GF-D8 (cell line): ENCODE results near the gene CD3E.
"Not testable (repeated sequence)": the region's sequence is repeated elsewhere in the genome, so short reads cannot be mapped to it uniquely, and the experiment has no call there.

ENCODE experiments used
- DNase-seq: peaks from one replicate; lab custom pipeline; 2025; lab: John Stamatoyannopoulos, UW

Gene CD3E

DNA sequence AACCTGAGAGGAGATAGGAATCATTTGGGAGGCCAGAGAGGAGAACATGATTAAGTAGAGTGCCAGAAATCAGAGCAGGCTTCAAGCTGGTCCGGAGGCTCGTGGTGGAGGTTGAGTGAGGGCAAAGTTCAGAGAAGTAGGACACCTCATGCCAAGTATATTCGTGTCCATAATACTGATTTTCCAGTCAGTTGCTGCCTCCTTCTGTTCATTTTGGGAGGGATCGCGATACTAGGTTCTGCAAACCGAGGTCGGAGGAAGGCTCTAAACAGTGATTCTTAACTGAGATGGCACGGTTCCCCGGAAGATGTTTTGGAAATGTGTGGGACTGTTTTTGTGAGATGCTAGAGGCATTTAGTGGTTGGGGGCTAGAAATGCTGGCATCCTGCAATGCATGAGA lies 13.6 kb upstream of the CD3E start:
- peak; percentile 72 for DNase-seq

- DNase-seq: no peak
These were observed 12.9 kb upstream of the CD3E start for GRCh38 chr11:118291477-118292135.

- DNase-seq: no peak
These were observed 10.5 kb upstream of the CD3E start for GRCh38 chr11:118294053-118294452.

GRCh38 chr11:118295199-118295598 lies 9.3 kb upstream of the CD3E start:
- DNase-seq: no peak

- DNase-seq: peak; percentile 59
These were observed 8.6 kb upstream of the CD3E start for GRCh38 chr11:118295815-118296454.

- no peak for DNase-seq
These were observed 2.8 kb upstream of the CD3E start for GRCh38 chr11:118301600-118302195.

DNA sequence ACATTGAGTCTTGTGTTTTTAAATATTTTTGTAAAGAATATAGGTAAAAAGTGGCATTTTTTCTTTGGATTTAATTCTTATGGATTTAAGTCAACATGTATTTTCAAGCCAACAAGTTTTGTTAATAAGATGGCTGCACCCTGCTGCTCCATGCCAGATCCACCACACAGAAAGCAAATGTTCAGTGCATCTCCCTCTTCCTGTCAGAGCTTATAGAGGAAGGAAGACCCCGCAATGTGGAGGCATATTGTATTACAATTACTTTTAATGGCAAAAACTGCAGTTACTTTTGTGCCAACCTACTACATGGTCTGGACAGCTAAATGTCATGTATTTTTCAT lies 333 bp upstream of the CD3E start:
- no peak for DNase-seq

DNA sequence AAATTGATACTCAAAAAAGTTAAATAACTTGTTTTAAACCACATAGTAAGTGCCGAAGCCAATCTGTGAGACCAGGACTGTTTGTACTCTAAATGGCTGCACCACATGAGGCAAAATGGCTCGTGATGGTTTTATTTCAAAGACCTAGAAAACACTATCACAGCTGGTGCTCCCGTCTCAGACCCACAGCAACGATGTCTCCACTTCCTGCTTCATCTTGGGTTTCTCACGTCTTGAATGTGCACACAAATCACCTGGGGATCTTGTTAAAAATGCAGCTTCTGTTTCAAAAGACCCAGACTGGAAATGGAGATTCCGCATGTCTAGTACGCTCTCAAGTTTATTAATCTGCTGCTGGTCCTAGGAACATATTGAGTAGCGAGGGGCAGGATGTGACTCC lies 1.2 kb downstream of the CD3E start:
- no peak for DNase-seq

- no peak for DNase-seq
These were observed 2.0 kb downstream of the CD3E start for GRCh38 chr11:118306556-118306955.

DNA sequence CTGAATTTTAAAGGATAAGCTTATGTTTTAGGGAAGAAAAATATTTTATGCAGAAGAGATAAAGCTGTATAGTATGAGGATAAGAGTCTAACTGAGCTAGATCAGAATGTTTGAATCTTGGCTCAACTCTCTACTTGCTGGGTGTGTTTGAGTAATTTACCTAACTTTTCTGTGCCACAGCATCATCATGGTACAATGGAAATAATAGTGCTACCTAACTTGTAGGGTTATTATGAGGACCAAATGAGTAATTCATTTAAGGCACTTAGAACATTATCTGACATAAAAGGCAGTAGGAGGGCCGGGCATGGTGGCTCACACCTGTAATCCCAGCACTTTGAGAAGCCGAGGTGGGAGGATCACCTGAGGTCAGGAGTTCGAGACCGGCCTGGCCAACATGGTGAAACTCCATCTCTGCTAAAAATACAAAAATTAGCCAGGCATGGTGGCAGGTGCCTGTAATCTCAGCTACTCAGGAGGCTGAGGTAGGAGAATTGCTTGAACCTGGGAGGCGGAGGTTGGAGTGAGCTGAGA lies 4.5 kb downstream of the CD3E start:
- not testable (repeated sequence) for DNase-seq

- no peak for DNase-seq
These were observed 5.7 kb downstream of the CD3E start for GRCh38 chr11:118310271-118310670.

GRCh38 chr11:118310781-118311485 lies 6.4 kb downstream of the CD3E start:
- no peak for DNase-seq

GRCh38 chr11:118311518-118311917 lies 7.0 kb downstream of the CD3E start:
- no peak for DNase-seq

GRCh38 chr11:118312328-118312727 lies 7.8 kb downstream of the CD3E start:
- no peak for DNase-seq

DNA sequence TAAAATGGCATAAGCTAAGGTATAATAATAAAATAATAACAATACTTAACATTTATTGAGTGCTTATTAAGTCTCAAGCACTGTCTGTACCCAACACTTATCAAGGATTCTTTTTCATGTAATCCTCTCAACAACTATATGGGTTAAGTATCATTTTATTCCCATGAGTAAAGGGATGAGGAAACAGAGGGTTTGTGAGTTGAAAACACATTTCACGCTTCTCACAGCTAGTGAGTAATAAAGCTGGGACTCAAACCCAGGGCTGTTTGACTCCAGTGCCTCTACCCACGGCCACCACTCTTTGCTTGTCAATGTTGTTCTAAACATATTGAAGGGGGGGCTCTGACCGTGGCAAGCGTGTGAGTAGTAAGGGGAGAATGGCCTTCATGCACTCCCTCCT lies 8.7 kb downstream of the CD3E start:
- no peak for DNase-seq

- no peak for DNase-seq
These were observed 10.5 kb downstream of the CD3E start for GRCh38 chr11:118314988-118315411.

- no peak for DNase-seq
These were observed 13.6 kb downstream of the CD3E start for GRCh38 chr11:118318124-118318523.

GRCh38 chr11:118318581-118319336 lies 14.2 kb downstream of the CD3E start:
- DNase-seq: no peak

- DNase-seq: peak; percentile 96
These were observed 14.8 kb downstream of the CD3E start for GRCh38 chr11:118319337-118319707.

DNA sequence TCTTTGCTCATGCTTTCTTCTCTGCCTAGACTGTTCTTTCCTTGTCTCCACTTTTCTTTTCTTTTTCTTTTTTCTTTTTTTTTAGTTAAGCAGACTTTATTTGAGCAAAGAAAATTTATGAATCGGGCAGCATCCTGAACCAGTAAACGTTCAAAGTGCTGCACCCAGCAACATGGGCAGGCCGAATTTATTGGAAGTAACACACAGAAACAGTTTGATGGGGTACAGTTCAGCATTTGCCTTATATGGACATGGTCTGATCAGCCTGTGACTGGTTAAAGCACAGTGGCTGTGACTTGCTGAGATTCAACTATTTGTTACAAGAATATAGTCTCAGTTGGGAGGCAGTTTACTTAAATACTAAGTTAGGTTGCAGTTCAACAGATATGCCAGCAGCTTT lies 16.0 kb downstream of the CD3E start:
- DNase-seq: no peak

DNA sequence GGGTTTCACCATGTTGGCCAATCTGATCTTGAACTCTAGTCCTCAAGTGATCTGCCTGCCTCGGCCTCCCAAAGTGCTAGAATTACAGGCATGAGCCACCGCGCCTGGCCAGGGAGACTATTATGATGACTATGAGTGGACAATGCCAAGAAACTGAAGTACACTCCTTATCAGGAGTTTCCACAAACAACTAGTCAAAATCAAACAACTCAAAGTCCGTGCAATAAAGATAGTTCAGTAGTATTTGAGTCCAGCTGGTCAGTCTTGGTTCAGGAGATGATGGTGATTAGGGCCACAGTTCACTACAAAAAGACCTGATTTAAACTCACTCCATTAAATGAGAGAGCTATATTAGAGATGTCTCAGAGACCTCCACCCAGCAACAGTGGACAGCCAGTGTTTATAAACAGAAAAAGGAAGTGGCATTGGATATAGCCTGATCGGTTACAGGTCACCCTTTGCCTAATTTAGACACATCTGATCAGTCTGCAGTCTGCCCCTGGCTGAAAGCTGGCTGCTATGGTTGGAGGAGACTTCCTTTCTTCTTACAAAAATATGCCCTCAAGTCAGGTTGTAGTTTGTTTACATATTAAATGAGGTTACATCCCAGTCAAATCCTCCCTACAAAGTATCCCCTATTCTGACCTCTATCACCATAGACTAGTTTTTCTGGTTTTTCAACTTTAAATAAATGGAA lies 17.0 kb downstream of the CD3E start:
- DNase-seq: no peak
